HepG2 (cell line): Measurements from ENCODE around the gene KIZ. TPM values are rescaled to one million over a fixed set of nuclear protein-coding genes. Genes with fewer than 3 reads are reported as not detected.

ENCODE experiments used
- AKAP8 ChIP-seq: sonication (generic); formaldehyde crosslinking; IDR thresholded peaks from 2 replicates; pipeline ENCODE4 v1.5.1; 2020; ENCODE audit warnings: mild to moderate bottlenecking, missing genetic modification reagents
- E2F2 ChIP-seq: sonication (generic); formaldehyde crosslinking; IDR thresholded peaks from 2 replicates; pipeline ENCODE4 v1.4.0; 2020; ENCODE audit warnings: missing genetic modification reagents, borderline replicate concordance
- ELK4 ChIP-seq: sonication (generic); formaldehyde crosslinking; IDR thresholded peaks from 2 replicates; pipeline ENCODE4 v1.9.0; 2021; ENCODE audit warnings: missing genetic modification reagents, borderline replicate concordance
- ETV6 ChIP-seq: sonication (generic); formaldehyde crosslinking; conservative IDR thresholded peaks from 2 replicates; pipeline ENCODE4 v1.4.0; 2020; ENCODE audit warnings: missing genetic modification reagents
- SNAPC2 ChIP-seq: sonication (generic); formaldehyde crosslinking; IDR thresholded peaks from 2 replicates; pipeline ENCODE4 v1.8.1; 2022; ENCODE audit warnings: mild to moderate bottlenecking, missing genetic modification reagents
- SNAPC4 ChIP-seq: sonication (generic); formaldehyde crosslinking; IDR thresholded peaks from 2 replicates; pipeline ENCODE4 v1.4.0; 2020; ENCODE audit warnings: mild to moderate bottlenecking, missing genetic modification reagents
- TOE1 ChIP-seq: sonication (generic); formaldehyde crosslinking; IDR thresholded peaks from 2 replicates; pipeline ENCODE4 v1.4.0; 2020; ENCODE audit warnings: mild to moderate bottlenecking, missing genetic modification reagents
- ZNF496 ChIP-seq: sonication (generic); formaldehyde crosslinking; IDR thresholded peaks from 2 replicates; pipeline ENCODE4 v1.8.1; 2023; ENCODE audit warnings: mild to moderate bottlenecking, moderate library complexity, missing genetic modification reagents; ENCODE audit not compliant: insufficient replicate concordance
- polyA plus RNA-seq, 8 experiments: library from polyadenylated mRNA; depleted of rRNA in 3 of 8; stranded (reverse) in 7 of 8; unstranded in 1 of 8; fragments of >200 nt; fragmentation: Illumina TruSeq in 4 of 8; extraction: Trizol in 4 of 8; gene quantifications; 2 replicates each; pipeline versions ENCODE4 v1.2.1 to v1.2.3, GENCODE V29; 2011 to 2016; ENCODE audit warnings: low read depth in 4 of 8, missing spikeins in 1 of 8, mixed read lengths in 1 of 8; ENCODE audit not compliant: insufficient read depth in 1 of 8
- total RNA-seq, 5 experiments: library from RNA; depleted of rRNA; stranded (reverse); fragments of >200 nt; fragmentation: Illumina TruSeq; extraction: Trizol; gene quantifications; 2 replicates each; pipeline ENCODE4 v1.2.3, GENCODE V29; 2016; ENCODE audit warnings: low read depth in 1 of 5

Gene KIZ
- total and polyA plus RNA-seq, 2 of the 13 experiments (the other 11 are each of a cell fraction or from before 2014, with no cell fraction given) = 46.3 to 114 TPM

- TF ChIP-seq ELK4 (CRISPR knock-in tag) (no peak), TOE1 (CRISPR knock-in tag) (no peak; the same call in 1 of the 2 replicates), ZNF496 (CRISPR knock-in tag) (no peak), ETV6 (CRISPR knock-in tag) (0 out of 2 replicates have a peak, but pooled peaks have one; percentile 49), E2F2 (CRISPR knock-in tag) (0 out of 2 replicates have a peak, but pooled peaks have one; percentile 63), SNAPC4 (CRISPR knock-in tag) (no peak), SNAPC2 (CRISPR knock-in tag) (no peak), AKAP8 (CRISPR knock-in tag) (no peak)
Measured at GRCh38 chr20:21235484-21236445, 109.9 kb downstream of the KIZ start (continued).
